K562 (cell line): ENCODE data around the gene FANCI. TPM values are rescaled to one million over a fixed set of nuclear protein-coding genes. Genes with fewer than 3 reads are reported as not detected.

Experiments used
- ATAC-seq: fragments of 200-7000 bp; cut with Tn5 transposase; 3 replicates; pipeline ENCODE4 v1.9.1; 2020; ENCODE audit warnings: moderate library complexity
- Bru-seq: library from RNA; stranded (reverse); fragments of 400-500 nt; gene quantifications from one replicate; lab custom pipeline; 2021; lab: Mats Ljungman, UMichigan
- BruChase-seq, 2 experiments: library from RNA; stranded (reverse); fragments of 400-500 nt; gene quantifications; one replicate each; lab custom pipeline; 2021; lab: Mats Ljungman, UMichigan
- BruUV-seq: library from RNA; stranded (reverse); fragments of 400-500 nt; replicated peaks from 2 replicates; lab custom pipeline; 2021; lab: Mats Ljungman, UMichigan
- CTCF ChIA-PET: fragments of 300-600 bp; formaldehyde crosslinking; extraction: SDS; loops from one replicate; lab custom pipeline; 2021; ENCODE audit warnings: low intra/inter-chr PET ratio; lab: Yijun Ruan, JAX
- POLR2A ChIA-PET: fragments of 300-600, 350-650 bp; sonication (Branson Sonifier 250); formaldehyde crosslinking; extraction: SDS; loops from one replicate; lab custom pipeline; 2021; ENCODE audit warnings: antibody characterized with exemption, inconsistent platforms; lab: Yijun Ruan, JAX
- DNase-seq, 4 experiments: peaks; one replicate each; pipeline versions ENCODE4 v3.0.0 to v3.0.0-alpha.2; 2011 to 2018; ENCODE audit warnings: low spot score in 3 of 4, mixed read lengths in 3 of 4; ENCODE audit errors: extremely low read depth in 1 of 4
- FAIRE-seq: peaks from 2 replicates; lab custom pipeline; 2011; peaks lifted over from hg19 to GRCh38; lab: Jason Lieb, UNC
- H2AFZ ChIP-seq: 2 replicates; pipeline ENCODE4 v1.6.0; 2011; ENCODE audit warnings: low read depth, low read length, control low read depth, inconsistent platforms
- H3K27ac ChIP-seq: fragments of 200-600 bp; 3 replicates; pipeline ENCODE4 v1.8.0; 2011; ENCODE audit warnings: low read depth, mild to moderate bottlenecking, control low read depth, inconsistent platforms, low read length, moderate library complexity, mixed read lengths; ENCODE audit errors: extremely low read depth
- H3K27me3 ChIP-seq, 2 experiments: fragments of 300-600 bp in 1 of 2; 2 replicates in 1 of 2; 3 replicates in 1 of 2; pipeline versions ENCODE4 v1.6.0 to v1.8.0; 2011; ENCODE audit warnings: inconsistent platforms in 2 of 2, low read length in 2 of 2, mild to moderate bottlenecking in 1 of 2, mixed read lengths in 1 of 2, moderate library complexity in 1 of 2; ENCODE audit not compliant: control insufficient read depth in 2 of 2, insufficient read depth in 2 of 2
- H3K36me3 ChIP-seq: fragments of 300-600 bp; 3 replicates; pipeline ENCODE4 v1.8.0; 2011; ENCODE audit warnings: mild to moderate bottlenecking, low read length, inconsistent platforms; ENCODE audit not compliant: control insufficient read depth, insufficient read depth
- H3K4me1 ChIP-seq, 2 experiments: fragments of 200-600 bp in 1 of 2; replicated peaks in 1 of 2; 2 replicates in 1 of 2; 3 replicates in 1 of 2; pipeline versions ENCODE4 v1.5.1 to v1.8.0; 2011; ENCODE audit warnings: inconsistent platforms in 2 of 2, low read length in 2 of 2, mild to moderate bottlenecking in 1 of 2, mixed read lengths in 1 of 2, moderate library complexity in 1 of 2; ENCODE audit not compliant: control insufficient read depth in 2 of 2, insufficient read depth in 2 of 2
- H3K4me2 ChIP-seq: 2 replicates; pipeline ENCODE4 v1.6.1; 2011; ENCODE audit warnings: low read length, control low read depth, inconsistent platforms, mixed read lengths; ENCODE audit not compliant: insufficient read depth
- H3K4me3 ChIP-seq: fragments of 200-600 bp; sonication (generic), shearing (Covaris generic); 2 replicates; pipeline ENCODE4 v1.5.1; 2016; ENCODE audit warnings: control low read depth, inconsistent platforms
- H3K79me2 ChIP-seq: fragments of 200-600 bp; 3 replicates; pipeline ENCODE4 v1.8.0; 2011; ENCODE audit warnings: low read length, inconsistent platforms; ENCODE audit not compliant: control insufficient read depth, insufficient read depth
- H3K9ac ChIP-seq, 2 experiments: 2 replicates each; pipeline versions ENCODE4 v1.6.0 to v1.6.1; 2011; ENCODE audit warnings: low read depth in 2 of 2, low read length in 2 of 2, control low read depth in 1 of 2, inconsistent platforms in 1 of 2, mild to moderate bottlenecking in 1 of 2, mixed read lengths in 1 of 2; ENCODE audit not compliant: insufficient read depth in 1 of 2
- H3K9me1 ChIP-seq: one replicate; pipeline ENCODE4 v1.6.0; 2011; ENCODE audit warnings: inconsistent platforms, mild to moderate bottlenecking, low read length, moderate library complexity; ENCODE audit not compliant: control insufficient read depth, insufficient read depth
- H3K9me3 ChIP-seq: replicated peaks from 2 replicates; pipeline ENCODE4 v1.5.1; 2011; ENCODE audit warnings: low read depth, low read length, inconsistent platforms; ENCODE audit not compliant: control insufficient read depth, insufficient read depth
- H4K20me1 ChIP-seq: replicated peaks from 2 replicates; pipeline ENCODE4 v1.6.1; 2011; ENCODE audit warnings: low read length, inconsistent platforms, mixed read lengths; ENCODE audit not compliant: control insufficient read depth, insufficient read depth
- AFF1 ChIP-seq, 2 experiments: fragments of 450-650 bp; IDR thresholded peaks; 2 replicates each; pipeline ENCODE4 v1.6.1; 2018; ENCODE audit warnings: mild to moderate bottlenecking in 2 of 2, low read depth in 1 of 2; ENCODE audit not compliant: partially characterized antibody in 2 of 2
- NFIC ChIP-seq: fragments of 450-650 bp; IDR thresholded peaks from 2 replicates; pipeline ENCODE4 v1.6.1; 2017; ENCODE audit warnings: mild to moderate bottlenecking, inconsistent platforms
- PRMT5 ChIP-seq: sonication (generic); formaldehyde crosslinking; IDR thresholded peaks from 2 replicates; pipeline ENCODE4 v1.5.0; 2020; ENCODE audit warnings: missing genetic modification reagents
- TAF1 ChIP-seq: IDR thresholded peaks from 2 replicates; pipeline ENCODE4 v1.6.1; 2011; ENCODE audit warnings: mild to moderate bottlenecking, low read length, moderate library complexity; ENCODE audit not compliant: insufficient read depth, control insufficient read depth, severe bottlenecking; ENCODE audit errors: extremely low read depth
- USF1 ChIP-seq: sonication (generic); formaldehyde crosslinking; IDR thresholded peaks from 2 replicates; pipeline ENCODE4 v1.9.0; 2022; ENCODE audit warnings: mild to moderate bottlenecking, missing genetic modification reagents
- ZNF41 ChIP-seq: fragments of 250-450 bp; sonication (Bioruptor Pico); conservative IDR thresholded peaks from 2 replicates; pipeline ENCODE4 v1.4.0; 2020; ENCODE audit warnings: mild to moderate bottlenecking
- WGBS: fragments of 100-300 bp; shearing (Covaris generic); methylation state at CpG from one replicate; pipeline ENCODE4 v1.1.6; 2016; ENCODE audit warnings: low coverage, mixed read lengths; ENCODE audit not compliant: insufficient coverage; ENCODE audit errors: missing lambda C conversion rate; 5-methylcytosine and 5-hydroxymethylcytosine counted together
- in situ Hi-C: fragments of 300-500 bp; cut with MboI; formaldehyde crosslinking; loops from 4 replicates; pipeline ENCODE4 v1.15.0; 2018; ENCODE audit warnings: inconsistent platforms, mixed read lengths
- intact Hi-C: fragments of 100-400 bp; cut with micrococcal nuclease; formaldehyde crosslinking; loops from 2 replicates; pipeline ENCODE4 v1.14.2; 2022
- long read RNA-seq, 3 experiments: library from polyadenylated mRNA in 2 of 3; library from RNA in 1 of 3; unstranded in 2 of 3; stranded (forward) in 1 of 3; transcript quantifications; one replicate each; pipeline ENCODE4 v2.0.0, GENCODE V29; 2019 to 2022
- polyA minus RNA-seq, 3 experiments: library from RNA; depleted of rRNA, polyadenylated mRNA; stranded (reverse); fragments of >200 nt; gene quantifications; 2 replicates each; pipeline ENCODE4 v1.2.3, GENCODE V29; 2011
- polyA plus RNA-seq, 8 experiments: library from polyadenylated mRNA; depleted of rRNA in 4 of 8; stranded (reverse) in 5 of 8; unstranded in 3 of 8; fragments of >200 nt; fragmentation: Nextera tagmentation in 2 of 8; fragmentation: Illumina TruSeq in 1 of 8; extraction: Ambion mirVana in 2 of 8; extraction: Trizol in 1 of 8; gene quantifications; 2 replicates each; pipeline versions ENCODE4 v1.2.1 to v1.2.3, GENCODE V29; 2011 to 2014; ENCODE audit warnings: inconsistent platforms in 1 of 8, missing spikeins in 1 of 8
- total RNA-seq, 7 experiments: library from RNA; depleted of rRNA in 6 of 7; stranded (reverse); fragments of >200 nt in 6 of 7; fragmentation: Illumina TruSeq in 2 of 7; extraction: Trizol in 2 of 7; gene quantifications; 2 replicates each; pipeline versions ENCODE4 v1.2.1 to v1.2.3, GENCODE V29; 2011 to 2021; ENCODE audit warnings: low replicate concordance in 1 of 7
- TF ChIP-seq, protein P1 (sequence below): fragments of 250-450 bp; sonication (Bioruptor Pico); IDR thresholded peaks from 2 replicates; pipeline ENCODE4 v1.5.0; 2021

The FANCI gene
- total RNA-seq (2011; cell fraction: chromatin; rRNA removed; ENCODE audit: low replicate concordance) = 200 and 563 TPM in 2 replicates
- 88.4 and 105 TPM in 2 replicates for total RNA-seq (2011; cell fraction: nucleolus; rRNA removed)
- total RNA-seq (2011; cell fraction: nucleoplasm; rRNA removed) = 165 and 199 TPM in 2 replicates
- total RNA-seq (2014; rRNA removed) = 72.1 and 75.0 TPM in 2 replicates
- 148 and 174 TPM in 2 replicates for total RNA-seq (2014; rRNA removed; fragmentation: Illumina TruSeq; extraction: Trizol)
- total RNA-seq (2015; rRNA removed; fragmentation: Illumina TruSeq; extraction: Trizol) = 114 and 117 TPM in 2 replicates
- total RNA-seq (2021) = 148 and 150 TPM in 2 replicates
- 136 and 165 TPM in 2 replicates for polyA plus RNA-seq (2011; rRNA removed)
- polyA plus RNA-seq (2011; cell fraction: cytosol; rRNA removed) = 29.1 and 43.5 TPM in 2 replicates
- 140 and 157 TPM in 2 replicates for polyA plus RNA-seq (2011; cell fraction: nucleus; rRNA removed)
- polyA plus RNA-seq (2012) = 98.0 and 135 TPM in 2 replicates
- 107 and 118 TPM in 2 replicates for polyA plus RNA-seq (2014; fragmentation: Illumina TruSeq; extraction: Trizol)
- 100 to 1,000 TPM in 1 of 2 experiments, 10 to 100 TPM in 1; 76.0 to 137 TPM for polyA plus RNA-seq (2014; fragmentation: Nextera tagmentation; extraction: Ambion mirVana)
- polyA plus RNA-seq (2014; rRNA removed) = 107 and 131 TPM in 2 replicates
- polyA minus RNA-seq (2011; rRNA and poly(A)+ RNA removed) = 189 and 196 TPM in 2 replicates
- polyA minus RNA-seq (2011; cell fraction: cytosol; rRNA and poly(A)+ RNA removed) = 54.4 and 75.7 TPM in 2 replicates
- 92.8 and 184 TPM in 2 replicates for polyA minus RNA-seq (2011; cell fraction: nucleus; rRNA and poly(A)+ RNA removed)
- Bru-seq, nascent RNA = percentile 88 among the genes with signal in this experiment
- BruChase-seq, experiment 1, labeled RNA remaining after a 2-hour chase = percentile 91 among the genes with signal in this experiment
- BruChase-seq, experiment 2, labeled RNA remaining after a 6-hour chase = percentile 92 among the genes with signal in this experiment
- long read RNA-seq, experiment 1, full-length matches to known transcripts = 32 of 314 reads
- long read RNA-seq, experiment 1, partial matches to known transcripts = 108 of 314 reads
- long read RNA-seq, experiment 1, other reads (novel, unspliced or antisense) = 174 of 314 reads
- long read RNA-seq, experiment 2, full-length matches to known transcripts = 5 of 109 reads
- long read RNA-seq, experiment 2, partial matches to known transcripts = 47 of 109 reads
- long read RNA-seq, experiment 2, other reads (novel, unspliced or antisense) = 57 of 109 reads
- long read RNA-seq, experiment 3, full-length matches to known transcripts = 2 of 49 reads
- long read RNA-seq, experiment 3, partial matches to known transcripts = 19 of 49 reads
- long read RNA-seq, experiment 3, other reads (novel, unspliced or antisense) = 28 of 49 reads

GRCh38 chr15:89243691-89244573 is at the start of gene FANCI:
TSS of gene FANCI (plus strand) at chr15:89243979. CDS start at chr15:89247648, 3,669 bp downstream.
- H3K36me3 ChIP-seq = peaks cover 33% of the 10 kb centered on the region
- H2AFZ ChIP-seq = peak within 1 kb of the TSS; percentile 97
- CTCF ChIA-PET = interaction anchor here (1.3 kb wide), 1 partner anchor 37 kb away, joined by 8 read pairs; no protein-coding TSS in a partner anchor
- peak; percentile 96 for ATAC-seq
- DNase-seq = peak; percentile 96 to 98 (median 96)
- POLR2A ChIA-PET = interaction anchor here (0.7 to 1.4 kb wide), 6 partner anchors 9 to 38 kb away, joined by 3 to 12 read pairs (median 4); no protein-coding TSS in a partner anchor
- FAIRE-seq = peak; percentile 88
- in situ Hi-C loops = no loop called here
- H3K27ac ChIP-seq = peak within 1 kb of the TSS; percentile 76
- 0 out of 2 replicates have a peak, but pooled peaks cover 10% of the 10 kb centered on the region for H4K20me1 ChIP-seq
- peak within 1 kb of the TSS; percentile 88 for H3K4me2 ChIP-seq
- intact Hi-C loops = loop anchor here (1.0 kb wide), 1 partner anchor 37 kb away; no protein-coding TSS in a partner anchor
- TSS peak; percentile 62 for BruUV-seq
- H3K4me1 ChIP-seq = peaks cover 14 to 15% of the 10 kb centered on the region in 2 experiments; a peak in 4 of 5 replicates
- under 1% methylated on average over 63 of the region's 69 CpGs for WGBS
- H3K9me1 ChIP-seq = peaks cover 4% of the 10 kb centered on the region
- peak within 1 kb of the TSS; percentile 56 for H3K4me3 ChIP-seq
- H3K27me3 ChIP-seq = no peaks in the 10 kb centered on the region
- H3K9me3 ChIP-seq = no peaks in the 10 kb centered on the region; the same call in 1 of the 2 replicates
- H3K79me2 ChIP-seq = peaks cover 48% of the 10 kb centered on the region
- peak within 1 kb of the TSS; percentile 85 to 98 for H3K9ac ChIP-seq
- TF ChIP-seq NFIC = no peak
- TF ChIP-seq TAF1 = peak; percentile 77
- peak; percentile 45; the same call in 1 of the 2 replicates for TF ChIP-seq USF1 (CRISPR knock-in tag)
- TF ChIP-seq, protein P1, sequence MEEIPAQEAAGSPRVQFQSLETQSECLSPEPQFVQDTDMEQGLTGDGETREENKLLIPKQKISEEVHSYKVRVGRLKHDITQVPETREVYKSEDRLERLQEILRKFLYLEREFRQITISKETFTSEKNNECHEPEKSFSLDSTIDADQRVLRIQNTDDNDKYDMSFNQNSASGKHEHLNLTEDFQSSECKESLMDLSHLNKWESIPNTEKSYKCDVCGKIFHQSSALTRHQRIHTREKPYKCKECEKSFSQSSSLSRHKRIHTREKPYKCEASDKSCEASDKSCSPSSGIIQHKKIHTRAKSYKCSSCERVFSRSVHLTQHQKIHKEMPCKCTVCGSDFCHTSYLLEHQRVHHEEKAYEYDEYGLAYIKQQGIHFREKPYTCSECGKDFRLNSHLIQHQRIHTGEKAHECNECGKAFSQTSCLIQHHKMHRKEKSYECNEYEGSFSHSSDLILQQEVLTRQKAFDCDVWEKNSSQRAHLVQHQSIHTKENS (CRISPR knock-in tag) = no peak
- TF ChIP-seq PRMT5 = peak; percentile 87; the same call in 1 of the 2 replicates
- TF ChIP-seq ZNF41 (CRISPR knock-in tag) = no peak
- TF ChIP-seq AFF1 (IDR thresholded peaks at IDR 0.05; ENCODE audit: low read depth in 1 of 2, partially characterized antibody in 2 of 2) = peak in 1 of 2 experiments; percentile 52
